H1 (cell line): Measurements from ENCODE around the gene THUMPD2. TPM values are rescaled to one million over a fixed set of nuclear protein-coding genes. Genes with fewer than 3 reads are reported as not detected.

Source experiments
- CTCF ChIA-PET: fragments of 300-600 bp; sonication (Branson Sonifier 250); formaldehyde crosslinking; loops from one replicate; lab custom pipeline; 2021; ENCODE audit not compliant: partially characterized antibody; lab: Charles Lee
- POLR2A ChIA-PET: fragments of 300-600 bp; sonication (Branson Sonifier 250); formaldehyde crosslinking; loops from one replicate; lab custom pipeline; 2021; ENCODE audit warnings: inconsistent platforms; ENCODE audit not compliant: partially characterized antibody; lab: Charles Lee
- DNase-seq, 2 experiments: peaks; one replicate each; pipeline versions ENCODE4 v3.0.0 to v3.0.0-alpha.2; 2010 to 2022; ENCODE audit warnings: low spot score in 2 of 2, low read depth in 1 of 2, mixed read lengths in 1 of 2
- FAIRE-seq: peaks from 2 replicates; lab custom pipeline; 2011; peaks lifted over from hg19 to GRCh38; lab: Jason Lieb, UNC
- H2AFZ ChIP-seq: 2 replicates; pipeline ENCODE4 v1.8.1; 2012; ENCODE audit warnings: low read length, inconsistent platforms
- H2AK5ac ChIP-seq: 2 replicates; pipeline ENCODE4 v1.6.1; 2013; ENCODE audit warnings: low read depth, low read length
- H2BK120ac ChIP-seq: replicated peaks from 2 replicates; pipeline ENCODE3; 2013; ENCODE audit warnings: low read depth, low read length, inconsistent platforms
- H2BK12ac ChIP-seq: 2 replicates; pipeline ENCODE4 v1.6.1; 2013; ENCODE audit warnings: low read depth, low read length
- H2BK15ac ChIP-seq: 2 replicates; pipeline ENCODE4 v1.6.1; 2013; ENCODE audit warnings: low read length
- H2BK20ac ChIP-seq: 2 replicates; pipeline ENCODE4 v1.6.1; 2013; ENCODE audit warnings: low read length
- H2BK5ac ChIP-seq: 2 replicates; pipeline ENCODE4 v1.6.1; 2013; ENCODE audit warnings: low read depth, low read length
- H3K14ac ChIP-seq: 2 replicates; pipeline ENCODE4 v1.6.1; 2013; ENCODE audit warnings: inconsistent platforms; ENCODE audit not compliant: insufficient read length
- H3K18ac ChIP-seq: 2 replicates; pipeline ENCODE4 v1.6.1; 2013; ENCODE audit warnings: low read length; ENCODE audit errors: extremely low read depth
- H3K23ac ChIP-seq: 2 replicates; pipeline ENCODE4 v1.6.1; 2013; ENCODE audit warnings: inconsistent platforms; ENCODE audit not compliant: insufficient read length
- H3K23me2 ChIP-seq: 2 replicates; pipeline ENCODE4 v1.6.1; 2013; ENCODE audit warnings: low read depth, low read length
- H3K27ac ChIP-seq: 2 replicates; pipeline ENCODE4 v1.6.1; 2011; ENCODE audit warnings: low read depth, low read length, inconsistent platforms
- H3K27me3 ChIP-seq, 4 experiments: replicated peaks in 1 of 4; 1 replicate in 1 of 4; 2 replicates in 3 of 4; pipeline versions ENCODE4 v1.6.1 to v1.8.1; 2011 to 2013; ENCODE audit warnings: low read length in 3 of 4, mild to moderate bottlenecking in 3 of 4, inconsistent platforms in 2 of 4, mixed read lengths in 2 of 4, moderate library complexity in 1 of 4; ENCODE audit not compliant: control insufficient read depth in 3 of 4, insufficient read depth in 3 of 4; ENCODE audit errors: extremely low read depth in 1 of 4
- H3K36me3 ChIP-seq, 4 experiments: 2 replicates each; pipeline versions ENCODE4 v1.6.1 to v1.8.1; 2011 to 2013; ENCODE audit warnings: mild to moderate bottlenecking in 4 of 4, low read length in 3 of 4, moderate library complexity in 2 of 4, control low read depth in 1 of 4, inconsistent platforms in 1 of 4; ENCODE audit not compliant: insufficient read depth in 4 of 4, control insufficient read depth in 2 of 4
- H3K4ac ChIP-seq: replicated peaks from 2 replicates; pipeline ENCODE3; 2013; ENCODE audit warnings: low read length, low read depth, mixed read lengths, inconsistent platforms; ENCODE audit not compliant: insufficient read length
- H3K4me1 ChIP-seq, 4 experiments: replicated peaks in 1 of 4; 1 replicate in 1 of 4; 2 replicates in 3 of 4; pipeline versions ENCODE4 v1.6.1 to v1.8.1; 2011 to 2013; ENCODE audit warnings: low read length in 3 of 4, inconsistent platforms in 2 of 4, mixed read lengths in 1 of 4; ENCODE audit not compliant: insufficient read depth in 4 of 4, control insufficient read depth in 3 of 4
- H3K4me2 ChIP-seq, 2 experiments: 2 replicates each; pipeline versions ENCODE4 v1.6.1 to v1.8.1; 2011 to 2013; ENCODE audit warnings: low read depth in 2 of 2, low read length in 2 of 2, control low read depth in 1 of 2, inconsistent platforms in 1 of 2, mild to moderate bottlenecking in 1 of 2; ENCODE audit not compliant: insufficient read depth in 1 of 2
- H3K4me3 ChIP-seq, 4 experiments: fragments of 200-600, 300-600 bp in 1 of 4; sonication (generic), shearing (Covaris generic), sonication (Bioruptor Twin) in 1 of 4; 2 replicates each; pipeline versions ENCODE4 v1.5.1 to v1.8.1; 2011 to 2016; ENCODE audit warnings: low read length in 4 of 4, low read depth in 3 of 4, control low read depth in 2 of 4, inconsistent platforms in 2 of 4, mild to moderate bottlenecking in 2 of 4, mixed read lengths in 1 of 4, moderate library complexity in 1 of 4; ENCODE audit not compliant: insufficient read depth in 2 of 4; ENCODE audit errors: extremely low read depth in 1 of 4
- H3K56ac ChIP-seq: replicated peaks from 2 replicates; pipeline ENCODE3; 2013; ENCODE audit warnings: low read depth, mild to moderate bottlenecking, mixed read lengths, low read length, inconsistent platforms; ENCODE audit not compliant: insufficient read length
- H3K79me1 ChIP-seq: 2 replicates; pipeline ENCODE4 v1.6.1; 2013; ENCODE audit warnings: low read depth, low read length, control low read depth
- H3K79me2 ChIP-seq, 2 experiments: 2 replicates each; pipeline versions ENCODE4 v1.6.1 to v1.8.1; 2012 to 2013; ENCODE audit warnings: low read length in 2 of 2, mild to moderate bottlenecking in 2 of 2, inconsistent platforms in 1 of 2; ENCODE audit not compliant: insufficient read depth in 2 of 2, control insufficient read depth in 1 of 2
- H3K9ac ChIP-seq, 4 experiments: replicated peaks in 1 of 4; 1 replicate in 1 of 4; 2 replicates in 3 of 4; pipeline versions ENCODE4 v1.6.1 to v1.8.1; 2011 to 2013; ENCODE audit warnings: low read depth in 3 of 4, low read length in 3 of 4, control low read depth in 2 of 4, mild to moderate bottlenecking in 2 of 4, moderate library complexity in 2 of 4, inconsistent platforms in 1 of 4; ENCODE audit errors: extremely low read depth in 1 of 4
- H3K9me3 ChIP-seq, 2 experiments: 2 replicates each; pipeline versions ENCODE4 v1.6.1 to v1.8.1; 2012 to 2013; ENCODE audit warnings: mild to moderate bottlenecking in 2 of 2, moderate library complexity in 2 of 2, control low read depth in 1 of 2, inconsistent platforms in 1 of 2, low read depth in 1 of 2, low read length in 1 of 2, mixed read lengths in 1 of 2; ENCODE audit not compliant: insufficient read depth in 2 of 2
- H4K20me1 ChIP-seq, 2 experiments: replicated peaks in 1 of 2; 2 replicates each; pipeline versions ENCODE3 to v1.8.1; 2011 to 2013; ENCODE audit warnings: inconsistent platforms in 2 of 2, low read length in 2 of 2, mild to moderate bottlenecking in 1 of 2; ENCODE audit not compliant: insufficient read depth in 2 of 2, control insufficient read depth in 1 of 2
- H4K5ac ChIP-seq: 2 replicates; pipeline ENCODE4 v1.6.1; 2013; ENCODE audit warnings: low read length, low read depth, mixed read lengths, inconsistent platforms; ENCODE audit not compliant: insufficient read length
- H4K8ac ChIP-seq: 2 replicates; pipeline ENCODE4 v1.8.0; 2013; ENCODE audit warnings: mild to moderate bottlenecking, moderate library complexity, low read length, inconsistent platforms; ENCODE audit not compliant: insufficient read depth; ENCODE audit errors: extremely low read depth
- H4K91ac ChIP-seq: replicated peaks from 2 replicates; pipeline ENCODE3; 2013; ENCODE audit warnings: low read length, mixed read lengths, inconsistent platforms; ENCODE audit not compliant: insufficient read length
- CTBP2 ChIP-seq: IDR thresholded peaks from 2 replicates; pipeline ENCODE4 v1.7.0; 2011; ENCODE audit warnings: borderline replicate concordance, mild to moderate bottlenecking, moderate library complexity, mixed read lengths, low read length; ENCODE audit not compliant: insufficient read depth, insufficient read length
- MAFK ChIP-seq: IDR thresholded peaks from 2 replicates; pipeline ENCODE4 v1.6.1; 2012; ENCODE audit warnings: low read depth, mild to moderate bottlenecking, improper control_type of control experiment, low read length
- POLR2AphosphoS5 ChIP-seq: IDR thresholded peaks from 2 replicates; pipeline ENCODE4 v1.6.1; 2011; ENCODE audit warnings: low read depth, low read length
- POU5F1 ChIP-seq: IDR thresholded peaks from 2 replicates; pipeline ENCODE4 v1.6.1; 2011; ENCODE audit warnings: low read depth, mild to moderate bottlenecking, low read length, moderate library complexity
- RAD21 ChIP-seq, 2 experiments: IDR thresholded peaks in 1 of 2; conservative IDR thresholded peaks in 1 of 2; 2 replicates each; pipeline ENCODE4 v1.6.1; 2011; ENCODE audit warnings: low read depth in 2 of 2, low read length in 2 of 2, improper control_type of control experiment in 1 of 2, inconsistent platforms in 1 of 2, mild to moderate bottlenecking in 1 of 2, moderate library complexity in 1 of 2
- RNF2 ChIP-seq: fragments of 200-900, 300-1000 bp; sonication (generic); IDR thresholded peaks from 2 replicates; pipeline ENCODE4 v1.7.1; 2016; ENCODE audit warnings: borderline replicate concordance, low read depth, mild to moderate bottlenecking, antibody characterized with exemption, low read length; ENCODE audit not compliant: poor library complexity, severe bottlenecking; ENCODE audit errors: missing control alignments
- SIX5 ChIP-seq: IDR thresholded peaks from 2 replicates; pipeline ENCODE4 v1.6.1; 2011; ENCODE audit warnings: mild to moderate bottlenecking, low read depth, low read length
- SP2 ChIP-seq: IDR thresholded peaks from 2 replicates; pipeline ENCODE4 v1.6.1; 2012; ENCODE audit warnings: mild to moderate bottlenecking, low read length, inconsistent platforms
- SP4 ChIP-seq: IDR thresholded peaks from 2 replicates; pipeline ENCODE4 v1.6.1; 2012; ENCODE audit warnings: low read length, inconsistent platforms
- TAF7 ChIP-seq: optimal IDR thresholded peaks from 2 replicates; pipeline ENCODE3; 2011; ENCODE audit warnings: low read depth, mild to moderate bottlenecking, inconsistent platforms, low read length, moderate library complexity, borderline replicate concordance
- TBP ChIP-seq: IDR thresholded peaks from 2 replicates; pipeline ENCODE4 v1.6.1; 2011; ENCODE audit warnings: low read depth, low read length, improper control_type of control experiment
- WGBS, 2 experiments: shearing (Covaris generic) in 1 of 2; methylation state at CpG; one replicate each; pipeline versions ENCODE4 v1.1.6 to v1.1.7; 2013 to 2015; ENCODE audit warnings: low lambda C conversion rate in 2 of 2, mixed read lengths in 2 of 2, inconsistent platforms in 1 of 2, low coverage in 1 of 2, missing lambda C conversion rate in 1 of 2; ENCODE audit not compliant: insufficient replicate concordance in 2 of 2, insufficient coverage in 1 of 2, insufficient read length in 1 of 2; ENCODE audit errors: extremely low coverage in 1 of 2, missing lambda C conversion rate in 1 of 2; 5-methylcytosine and 5-hydroxymethylcytosine counted together
- polyA plus RNA-seq, 7 experiments: library from polyadenylated mRNA; depleted of rRNA in 3 of 7; stranded (reverse) in 5 of 7; unstranded in 2 of 7; fragments of >200 nt in 5 of 7; fragments of 200-250 nt in 2 of 7; gene quantifications; 1 replicate in 5 of 7; 2 replicates in 1 of 7; 4 replicates in 1 of 7; pipeline versions ENCODE4 v1.2.1 to v1.2.3, GENCODE V29; 2011 to 2013; ENCODE audit warnings: missing spikeins in 2 of 7, mixed read lengths in 2 of 7
- total RNA-seq: library from RNA; stranded (reverse); fragmentation: NEBNext Ultra II Directional; extraction: Animal tissue kit (Norgen Biotek cat#: 25700); gene quantifications from 2 replicates; pipeline ENCODE4 v1.2.1, GENCODE V29; 2021
- TF ChIP-seq, protein P1 (sequence below): IDR thresholded peaks from 2 replicates; pipeline ENCODE4 v1.6.1; 2011; ENCODE audit warnings: low read depth, mild to moderate bottlenecking, low read length; ENCODE audit not compliant: insufficient read depth

The THUMPD2 gene
- total and polyA plus RNA-seq, 2 of the 8 experiments (the other 6 are each of a cell fraction or from before 2014, with no cell fraction given), result 8.6 to 17.0 TPM

DNA sequence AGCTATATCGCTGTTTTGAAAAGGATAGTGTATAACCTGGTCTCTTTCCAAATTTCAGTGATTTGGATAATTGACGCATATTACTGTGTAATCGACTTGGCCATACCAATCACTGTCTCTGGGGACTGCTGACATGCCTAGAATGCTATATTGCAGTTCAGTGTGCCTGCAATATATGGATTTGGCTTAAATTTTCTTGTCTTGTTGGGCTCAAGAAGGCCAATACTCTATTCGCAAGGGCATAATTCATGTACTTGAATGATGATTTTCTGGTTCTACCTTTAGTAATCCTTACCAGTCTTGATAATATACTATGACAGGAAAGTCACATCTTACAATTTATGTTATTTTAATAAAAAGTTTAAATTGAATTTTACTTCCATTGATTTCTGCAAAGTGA, 21.7 kb upstream of the THUMPD2 start:
- H3K14ac ChIP-seq, result no peak overlapping the region
- H2BK12ac ChIP-seq, result no peak overlapping the region
- DNase-seq (no peak), FAIRE-seq (no peak)
- H3K4me2 ChIP-seq, result no peak overlapping the region
- H3K23me2 ChIP-seq, result no peaks in the 10 kb centered on the region
- H3K36me3 ChIP-seq, result no peaks in the 10 kb centered on the region
- H2BK15ac ChIP-seq, result no peak overlapping the region
- H3K79me2 ChIP-seq, result no peaks in the 10 kb centered on the region
- H3K27ac ChIP-seq, result no peak overlapping the region
- H3K9me3 ChIP-seq, result peaks cover 3 to 11% of the 10 kb centered on the region in 2 experiments; a peak in 2 of 4 replicates
- H3K23ac ChIP-seq, result no peak overlapping the region
- no peak overlapping the region for H2AK5ac ChIP-seq
- 88% methylated on average over 4 of the region's 4 CpGs; no CpG with 5 or more reads in 1 of the 2 experiments for WGBS, 2 experiments
- ChIA-PET CTCF (no interaction called here), POLR2A (no interaction called here)
- TF ChIP-seq MAFK (no peak), SIX5 (no peak), CTBP2 (no peak), SP4 (no peak), RNF2 (no peak), RAD21 (IDR thresholded peaks at IDR 0.05 in 1 of 2, conservative IDR thresholded peaks at IDR 0.05 in 1 of 2; ENCODE audit: low read depth in 2 of 2, low read length in 2 of 2) (no peak), TAF7 (no peak), POU5F1 (no peak), SP2 (no peak), TBP (no peak), POLR2AphosphoS5 (no peak)
- TF ChIP-seq, protein P1, sequence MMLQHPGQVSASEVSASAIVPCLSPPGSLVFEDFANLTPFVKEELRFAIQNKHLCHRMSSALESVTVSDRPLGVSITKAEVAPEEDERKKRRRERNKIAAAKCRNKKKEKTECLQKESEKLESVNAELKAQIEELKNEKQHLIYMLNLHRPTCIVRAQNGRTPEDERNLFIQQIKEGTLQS, result no peak
- no peak overlapping the region for H2BK5ac ChIP-seq
- H4K8ac ChIP-seq, result no peak overlapping the region
- no peaks in the 10 kb centered on the region for H3K4me1 ChIP-seq
- H4K20me1 ChIP-seq, result no peaks in the 10 kb centered on the region
- H3K4ac ChIP-seq, result no peak overlapping the region
- no peak overlapping the region for H2AFZ ChIP-seq
- no peak overlapping the region for H3K56ac ChIP-seq
- no peak overlapping the region for H4K5ac ChIP-seq
- no peaks in the 10 kb centered on the region for H3K79me1 ChIP-seq
- H3K27me3 ChIP-seq, result no peaks in the 10 kb centered on the region
- no peak overlapping the region for H2BK20ac ChIP-seq
- H3K18ac ChIP-seq, result no peak overlapping the region
- H3K4me3 ChIP-seq, result no peak overlapping the region
- no peak overlapping the region for H2BK120ac ChIP-seq
- no peak overlapping the region for H3K9ac ChIP-seq
- no peak overlapping the region for H4K91ac ChIP-seq
